Activated naive CD4-positive, alpha-beta T cell treated with anti-CD3 and anti-CD28 coated beads, Interleukin-2, amount 10 ng/mL, durations not matched to agents 7 days and 5 days (primary cell): ENCODE results near the gene UBL4B.
A peak's percentile ranks its signal among the peaks of the same experiment; 100 is the strongest.
"Not testable (repeated sequence)": the region's sequence is repeated elsewhere in the genome, so short reads cannot be mapped to it uniquely, and the experiment has no call there.

ENCODE experiments used
- CTCF ChIA-PET: fragments of 350-600 bp; sonication (Branson Sonifier 250); formaldehyde crosslinking; loops from one replicate; lab custom pipeline; 2021; ENCODE audit warnings: antibody characterized with exemption; lab: Charles Lee
- DNase-seq: peaks from one replicate; pipeline ENCODE4 v3.0.0-alpha.2; 2020
- H3K27ac Mint-ChIP-seq: one replicate; pipeline ENCODE4 v1.8.0; 2021; ENCODE audit warnings: mild to moderate bottlenecking, moderate library complexity, mixed read lengths
- H3K27me3 Mint-ChIP-seq: one replicate; pipeline ENCODE4 v1.8.0; 2021; ENCODE audit warnings: mild to moderate bottlenecking, mixed read lengths
- H3K36me3 Mint-ChIP-seq: one replicate; pipeline ENCODE4 v1.8.0; 2021; ENCODE audit warnings: mixed read lengths
- H3K4me1 Mint-ChIP-seq: one replicate; pipeline ENCODE4 v1.8.0; 2021; ENCODE audit warnings: mixed read lengths
- H3K4me3 Mint-ChIP-seq: one replicate; pipeline ENCODE4 v1.8.0; 2021; ENCODE audit warnings: mild to moderate bottlenecking, moderate library complexity, mixed read lengths
- H3K9me3 Mint-ChIP-seq: one replicate; pipeline ENCODE4 v1.8.0; 2021; ENCODE audit warnings: mixed read lengths

UBL4B gene

DNA sequence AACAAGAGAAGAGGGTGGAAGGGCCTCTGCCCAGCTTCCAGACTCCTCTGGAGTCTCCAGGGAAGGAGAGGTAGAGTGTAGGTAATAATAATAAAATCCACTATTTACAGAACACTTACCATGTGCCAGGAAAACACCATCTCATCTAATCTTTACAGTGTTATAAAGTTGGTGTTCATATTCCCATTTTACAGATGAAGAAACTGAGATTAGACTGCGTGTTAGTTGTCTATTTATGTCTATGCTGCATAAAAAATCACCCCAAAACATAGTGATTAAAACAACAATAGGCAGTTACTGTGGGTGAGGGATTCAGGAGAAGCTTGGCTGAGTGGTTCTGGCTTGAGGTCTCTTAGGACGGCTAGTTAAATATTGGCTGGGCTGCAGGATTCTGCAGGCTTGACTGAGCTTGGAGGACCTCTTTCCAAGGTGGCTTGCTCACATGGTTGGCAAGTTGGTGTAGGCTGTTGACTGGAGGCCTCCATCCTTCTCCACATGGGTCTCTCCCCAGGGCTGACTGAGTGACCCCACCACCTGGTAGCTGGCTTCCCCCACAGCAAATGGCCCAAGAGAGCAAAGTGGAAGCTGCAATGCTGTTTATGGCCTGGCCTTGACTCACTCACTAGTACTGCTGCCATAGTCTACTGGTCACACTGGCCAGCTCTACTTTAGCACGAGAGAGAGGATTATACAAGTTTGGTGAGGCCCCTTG is 35.3 kb upstream of the UBL4B start:
- Mint-ChIP-seq H3K27ac (no peak overlapping the region), H3K27me3 (peaks cover 85% of the 10 kb centered on the region), H3K4me3 (no peak overlapping the region), H3K9me3 (no peaks in the 10 kb centered on the region), H3K36me3 (no peaks in the 10 kb centered on the region), H3K4me1 (no peaks in the 10 kb centered on the region)
- DNase-seq: no peak
- CTCF ChIA-PET: interaction anchor here (1.4 to 3.6 kb wide), 4 partner anchors 11 to 39 kb away, joined by 3 to 18 read pairs (median 10); no protein-coding TSS in a partner anchor

DNA sequence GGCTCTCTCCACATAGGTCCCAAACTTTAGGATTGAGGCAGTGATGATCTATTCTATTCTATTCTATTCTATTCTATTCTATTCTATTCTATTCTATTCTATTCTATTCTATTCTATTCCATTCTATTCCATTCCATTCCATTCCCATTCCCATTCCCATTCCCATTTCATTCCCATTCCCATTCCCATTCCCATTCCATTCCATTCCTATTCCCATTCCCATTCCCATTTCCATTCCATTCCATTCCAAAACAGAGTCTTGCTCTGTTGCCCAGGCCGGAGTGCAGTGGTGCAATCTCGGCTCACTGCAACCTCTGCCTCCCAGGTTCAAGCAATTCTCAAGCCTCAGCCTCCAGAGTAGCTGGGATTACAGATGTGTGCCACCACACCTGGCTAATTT is 32.2 kb upstream of the UBL4B start:
- DNase-seq, CTCF ChIA-PET, H3K4me3 Mint-ChIP-seq, H3K9me3 Mint-ChIP-seq, H3K36me3 Mint-ChIP-seq, H3K27ac Mint-ChIP-seq: not testable (repeated sequence)
- Mint-ChIP-seq H3K4me1 (peaks cover 19% of the 10 kb centered on the region), H3K27me3 (peaks cover 85% of the 10 kb centered on the region)

DNA sequence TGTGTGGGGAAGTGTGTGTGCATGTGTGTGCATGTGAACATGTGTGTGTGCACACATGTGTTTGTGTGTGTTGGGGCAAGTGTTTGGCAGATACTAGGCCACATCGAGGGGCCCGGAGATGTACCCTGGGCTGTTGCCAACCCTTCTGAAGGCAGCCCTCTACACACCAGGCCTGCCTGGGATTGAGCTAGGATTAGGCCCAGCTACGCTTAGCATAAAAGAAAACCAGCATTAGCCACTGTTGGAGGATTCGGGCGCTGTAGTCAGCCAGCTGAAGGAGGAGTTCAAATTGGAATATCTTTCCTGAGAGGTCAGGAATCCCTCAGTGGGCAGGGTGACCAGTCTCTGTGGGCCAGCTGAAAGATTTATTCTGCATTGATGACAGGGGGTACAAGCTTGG is 31.2 kb upstream of the UBL4B start:
- Mint-ChIP-seq H3K9me3 (no peaks in the 10 kb centered on the region), H3K27me3 (peaks cover 86% of the 10 kb centered on the region), H3K36me3 (peaks cover 2% of the 10 kb centered on the region), H3K4me3 (no peak overlapping the region), H3K27ac (no peak overlapping the region), H3K4me1 (peaks cover 19% of the 10 kb centered on the region)
- CTCF ChIA-PET: interaction anchor here (0.8 to 1.7 kb wide), 9 partner anchors 10 to 52 kb away, joined by 3 to 18 read pairs (median 4); partner anchors contain the start of gene ALX3
- DNase-seq: no peak

DNA sequence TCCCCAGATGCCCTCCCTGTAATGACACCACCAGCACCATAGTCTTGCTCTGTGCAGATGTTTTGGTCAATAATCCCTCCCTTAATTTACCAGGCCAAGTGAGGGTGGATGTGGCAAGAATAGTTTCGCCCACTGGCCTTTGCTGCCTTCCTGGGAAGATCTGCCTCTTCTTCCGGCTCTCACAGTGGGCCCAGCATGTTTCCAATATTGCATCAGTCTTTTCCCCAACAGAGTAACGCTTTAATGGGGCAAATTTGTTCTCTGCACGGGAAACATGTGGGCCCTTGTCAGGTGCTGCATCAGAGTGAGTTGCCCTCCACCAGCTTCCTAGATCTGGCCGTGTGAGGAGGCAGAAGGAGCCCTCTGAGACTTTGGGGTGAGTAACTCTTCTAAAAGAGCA is 29.8 kb upstream of the UBL4B start:
- DNase-seq: no peak
- no peak overlapping the region for H3K4me3 Mint-ChIP-seq
- peaks cover 88% of the 10 kb centered on the region for H3K27me3 Mint-ChIP-seq
- CTCF ChIA-PET: interaction anchor here (1.3 to 1.7 kb wide), 3 partner anchors 10 to 22 kb away, joined by 4 to 6 read pairs (median 4); partner anchors contain the start of gene ALX3
- H3K27ac Mint-ChIP-seq: no peak overlapping the region
- H3K36me3 Mint-ChIP-seq: peaks cover 2% of the 10 kb centered on the region
- peaks cover 19% of the 10 kb centered on the region for H3K4me1 Mint-ChIP-seq
- no peaks in the 10 kb centered on the region for H3K9me3 Mint-ChIP-seq

DNA sequence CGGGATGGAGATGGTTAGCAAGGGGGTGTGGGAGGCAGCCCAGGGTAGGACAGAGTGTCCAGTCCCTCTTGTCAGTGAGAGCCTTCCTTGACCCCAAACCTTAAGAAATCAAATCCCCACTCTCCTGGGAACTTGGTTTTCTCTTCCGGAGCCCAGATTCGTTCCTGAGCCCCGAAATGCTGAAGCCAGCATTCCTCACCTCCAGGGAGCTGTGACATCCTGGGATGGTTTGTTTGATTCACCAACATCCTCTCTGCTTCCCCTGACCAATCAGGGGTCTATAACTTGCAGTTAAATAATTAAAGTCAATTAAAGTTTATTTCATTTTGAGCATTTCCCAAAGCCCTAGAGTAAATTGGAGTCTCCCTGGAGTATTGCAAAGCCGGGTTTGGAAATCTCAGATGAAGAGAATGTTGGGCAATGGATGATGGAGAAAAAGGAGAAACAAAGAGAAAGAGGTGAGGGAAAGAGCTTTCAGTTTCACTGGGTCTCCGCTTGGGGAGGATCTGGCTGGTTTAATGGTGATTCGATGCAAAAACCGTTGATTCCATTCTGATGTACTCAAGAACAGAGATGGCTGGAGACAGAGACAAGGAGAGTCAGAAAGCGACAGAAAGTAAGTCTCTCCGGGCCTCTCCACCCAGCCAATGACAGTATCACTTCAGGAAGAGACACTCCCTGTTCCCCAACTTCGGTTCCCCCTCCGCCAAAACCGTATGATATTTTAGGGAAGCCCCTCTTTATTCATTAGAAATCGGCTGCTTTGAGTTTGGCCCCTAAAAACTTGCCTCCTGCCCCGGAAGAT is 29.0 kb upstream of the UBL4B start:
- CTCF ChIA-PET: interaction anchor here (1.7 kb wide), 1 partner anchor 23 kb away, joined by 6 read pairs; no protein-coding TSS in a partner anchor
- peak overlapping the region; percentile 72 for H3K4me3 Mint-ChIP-seq
- no peaks in the 10 kb centered on the region for H3K9me3 Mint-ChIP-seq
- H3K4me1 Mint-ChIP-seq: peaks cover 19% of the 10 kb centered on the region
- peaks cover 2% of the 10 kb centered on the region for H3K36me3 Mint-ChIP-seq
- no peak for DNase-seq
- peaks cover 95% of the 10 kb centered on the region for H3K27me3 Mint-ChIP-seq
- no peak overlapping the region for H3K27ac Mint-ChIP-seq

DNA sequence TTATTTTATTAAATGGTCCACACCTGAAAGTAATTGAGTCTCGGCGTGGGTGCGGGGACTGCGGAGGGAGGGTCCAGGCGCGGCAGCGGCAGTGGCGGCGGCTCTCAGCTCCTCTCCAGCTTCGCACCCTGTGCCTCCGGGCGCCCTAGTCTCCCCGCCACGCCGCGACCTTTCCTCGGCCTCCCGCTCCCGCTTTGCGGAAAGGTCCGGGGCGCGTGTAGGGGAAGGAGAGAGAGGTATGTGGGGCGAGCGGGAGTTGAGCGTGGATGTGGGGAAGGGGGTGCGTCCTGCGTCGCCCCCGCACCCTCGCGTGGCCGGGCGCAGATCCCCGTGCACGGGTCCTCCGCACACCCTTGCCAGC is 28.4 kb upstream of the UBL4B start:
- no peak overlapping the region for H3K27ac Mint-ChIP-seq
- peak overlapping the region; percentile 72 for H3K4me3 Mint-ChIP-seq
- no peak for DNase-seq
- peaks cover 19% of the 10 kb centered on the region for H3K4me1 Mint-ChIP-seq
- CTCF ChIA-PET: interaction anchor here (1.7 kb wide), 1 partner anchor 23 kb away, joined by 6 read pairs; no protein-coding TSS in a partner anchor
- H3K36me3 Mint-ChIP-seq: peaks cover 2% of the 10 kb centered on the region
- H3K9me3 Mint-ChIP-seq: no peaks in the 10 kb centered on the region
- H3K27me3 Mint-ChIP-seq: peaks cover 92% of the 10 kb centered on the region

DNA sequence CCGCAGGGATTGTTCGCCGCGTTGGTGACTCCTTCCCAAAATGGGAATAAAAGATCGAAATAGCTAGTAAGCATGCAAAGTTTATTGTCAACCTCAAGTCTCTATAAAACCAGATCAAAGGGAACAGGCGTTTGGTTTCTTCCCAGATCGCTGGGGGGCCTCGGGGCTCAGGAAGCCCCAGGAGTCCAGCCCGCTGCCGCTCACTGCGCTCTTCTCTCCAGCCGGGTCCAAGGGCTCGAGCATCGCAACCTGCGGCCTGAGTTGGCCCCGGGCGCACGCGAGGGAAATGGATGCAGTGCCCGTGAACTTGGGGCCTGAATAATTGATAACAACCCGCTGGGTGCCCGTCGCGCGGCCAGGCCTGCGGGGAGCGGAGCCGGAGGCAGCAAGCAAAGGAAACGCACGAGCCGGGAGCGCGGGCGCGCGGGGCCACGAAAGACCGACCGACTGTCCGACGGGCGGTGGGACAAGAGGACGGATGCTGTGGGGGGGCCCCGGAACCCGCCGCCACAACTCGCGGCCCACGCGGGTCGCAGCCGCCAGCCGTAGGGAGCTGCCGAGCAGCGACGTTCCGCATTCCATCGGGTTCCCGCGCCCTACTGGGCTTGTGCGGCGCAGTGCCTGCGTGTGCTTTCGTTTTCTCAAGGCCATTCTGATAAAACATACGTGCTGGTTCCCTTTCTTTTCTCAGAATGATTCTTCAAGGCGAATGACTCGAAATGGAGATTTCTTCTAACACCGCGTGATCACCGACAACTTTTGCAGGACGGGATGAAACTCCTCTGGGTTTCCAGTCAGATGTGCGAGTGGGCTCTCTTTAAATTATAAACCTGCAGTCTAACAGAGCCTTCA is 27.8 kb upstream of the UBL4B start:
- Mint-ChIP-seq H3K36me3 (peaks cover 2% of the 10 kb centered on the region), H3K4me1 (peaks cover 19% of the 10 kb centered on the region)
- DNase-seq: peak; percentile 56

DNA sequence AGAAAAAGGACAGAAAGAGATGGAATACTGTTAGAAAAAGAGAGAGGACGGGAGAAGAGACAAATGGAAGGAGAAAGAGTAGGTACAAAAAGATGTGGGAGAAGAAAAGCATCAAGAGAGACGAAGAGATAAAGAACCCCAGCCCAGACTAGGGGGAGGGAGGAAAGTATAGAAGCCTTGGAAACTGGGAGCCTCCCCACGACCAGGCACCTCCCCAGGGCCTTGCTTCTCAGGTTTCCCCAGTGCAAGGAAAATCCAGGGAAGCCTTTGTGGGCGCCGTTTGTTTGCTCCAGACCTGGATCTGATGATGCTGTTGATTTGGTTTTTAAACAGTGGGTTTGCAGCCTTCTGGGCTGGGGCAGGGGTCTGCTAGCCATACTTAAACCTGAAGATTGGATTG is 26.6 kb upstream of the UBL4B start:
- Mint-ChIP-seq H3K4me3 (no peak overlapping the region), H3K27me3 (peaks cover 87% of the 10 kb centered on the region), H3K36me3 (peaks cover 2% of the 10 kb centered on the region), H3K9me3 (no peaks in the 10 kb centered on the region), H3K27ac (no peak overlapping the region), H3K4me1 (peaks cover 19% of the 10 kb centered on the region)
- CTCF ChIA-PET: interaction anchor here (8.3 kb wide), 1 partner anchor 18 kb away, joined by 133 read pairs; no protein-coding TSS in a partner anchor
- no peak for DNase-seq

More for the DNA sequence above, 27.8 kb upstream of the UBL4B start:
- no peak overlapping the region for H3K27ac Mint-ChIP-seq
- no peaks in the 10 kb centered on the region for H3K9me3 Mint-ChIP-seq
- peaks cover 90% of the 10 kb centered on the region for H3K27me3 Mint-ChIP-seq
- peak overlapping the region; percentile 72 for H3K4me3 Mint-ChIP-seq
- CTCF ChIA-PET: interaction anchor here (1.7 kb wide), 1 partner anchor 24 kb away, joined by 6 read pairs; no protein-coding TSS in a partner anchor

DNA sequence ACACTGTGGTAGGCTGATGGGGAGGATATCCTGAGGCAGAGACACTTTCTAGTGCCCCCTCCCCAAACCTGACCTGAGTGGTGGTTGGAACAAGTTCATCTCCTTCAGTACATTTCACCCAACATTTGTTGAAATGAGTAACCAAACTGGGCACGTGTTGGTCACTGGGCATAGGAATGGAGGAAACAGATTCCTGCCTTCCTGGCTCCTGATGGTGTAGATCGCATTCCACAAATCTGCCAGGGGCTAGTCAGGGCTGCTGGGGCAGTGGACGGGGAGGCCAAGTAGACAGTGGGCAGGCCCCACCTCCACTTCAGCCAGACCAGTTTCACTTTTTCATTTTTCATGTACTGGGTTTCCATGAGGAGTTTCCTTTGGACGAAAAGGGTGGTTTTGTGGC is 25.3 kb upstream of the UBL4B start:
- peaks cover 19% of the 10 kb centered on the region for H3K4me1 Mint-ChIP-seq
- H3K36me3 Mint-ChIP-seq: peaks cover 2% of the 10 kb centered on the region
- no peak overlapping the region for H3K4me3 Mint-ChIP-seq
- no peak overlapping the region for H3K27ac Mint-ChIP-seq
- H3K9me3 Mint-ChIP-seq: no peaks in the 10 kb centered on the region
- H3K27me3 Mint-ChIP-seq: peaks cover 81% of the 10 kb centered on the region
- CTCF ChIA-PET: interaction anchor here (0.9 to 8.3 kb wide), 3 partner anchors 16 to 26 kb away, joined by 3 to 133 read pairs (median 5); partner anchors contain the start of gene ALX3
- no peak for DNase-seq

DNA sequence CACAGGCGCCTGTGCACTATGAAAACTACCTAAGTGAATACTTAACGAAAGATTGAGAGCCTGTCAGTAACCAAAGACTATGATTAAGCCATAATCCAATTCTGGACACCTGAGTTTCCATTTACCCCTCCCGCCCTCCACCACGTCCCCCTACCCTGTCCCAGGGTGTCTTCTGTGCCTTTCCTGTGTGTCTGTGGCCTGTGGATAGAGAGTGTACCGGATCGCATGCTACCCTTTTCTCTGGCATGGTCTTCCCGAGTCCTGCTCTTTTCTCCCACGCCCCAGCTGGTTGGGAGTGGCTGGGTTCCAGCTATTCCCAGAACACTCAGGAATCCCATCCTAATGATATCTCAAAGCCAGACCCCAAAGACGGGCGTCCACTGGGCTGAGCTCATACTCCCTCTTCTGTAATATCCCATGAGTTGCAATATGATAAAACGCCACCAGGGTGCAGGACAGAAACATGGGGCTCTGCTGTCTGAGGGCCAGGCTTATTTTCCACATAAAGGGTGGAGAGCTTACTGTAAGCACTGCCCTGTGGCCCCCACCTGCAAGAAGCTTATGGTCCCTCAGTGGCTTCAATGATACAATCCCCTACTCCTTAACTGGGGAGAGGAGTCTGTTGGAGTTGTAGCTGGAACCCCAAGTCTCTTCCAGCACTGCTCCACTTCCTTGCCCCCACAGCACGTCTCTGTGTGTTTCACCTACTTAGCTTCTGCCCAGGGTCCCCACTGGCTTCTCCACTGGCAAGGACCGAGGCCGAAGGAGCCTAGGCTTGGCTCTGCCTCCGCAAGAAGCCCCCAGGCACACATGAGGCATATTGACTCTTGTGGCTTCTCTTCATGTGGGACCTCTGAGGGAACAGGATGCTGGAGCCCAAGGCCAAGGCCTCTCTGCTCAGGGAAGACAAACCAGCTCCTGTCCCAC is 24.2 kb upstream of the UBL4B start:
- Mint-ChIP-seq H3K4me1 (peaks cover 16% of the 10 kb centered on the region), H3K9me3 (no peaks in the 10 kb centered on the region), H3K27me3 (peaks cover 78% of the 10 kb centered on the region), H3K36me3 (peaks cover 2% of the 10 kb centered on the region), H3K27ac (no peak overlapping the region), H3K4me3 (no peak overlapping the region)
- peak; percentile 66 for DNase-seq
- CTCF ChIA-PET: interaction anchor here (0.6 to 8.3 kb wide), 23 partner anchors 9 to 705 kb away, joined by 3 to 133 read pairs (median 5); partner anchors contain the start of gene ALX3

DNA sequence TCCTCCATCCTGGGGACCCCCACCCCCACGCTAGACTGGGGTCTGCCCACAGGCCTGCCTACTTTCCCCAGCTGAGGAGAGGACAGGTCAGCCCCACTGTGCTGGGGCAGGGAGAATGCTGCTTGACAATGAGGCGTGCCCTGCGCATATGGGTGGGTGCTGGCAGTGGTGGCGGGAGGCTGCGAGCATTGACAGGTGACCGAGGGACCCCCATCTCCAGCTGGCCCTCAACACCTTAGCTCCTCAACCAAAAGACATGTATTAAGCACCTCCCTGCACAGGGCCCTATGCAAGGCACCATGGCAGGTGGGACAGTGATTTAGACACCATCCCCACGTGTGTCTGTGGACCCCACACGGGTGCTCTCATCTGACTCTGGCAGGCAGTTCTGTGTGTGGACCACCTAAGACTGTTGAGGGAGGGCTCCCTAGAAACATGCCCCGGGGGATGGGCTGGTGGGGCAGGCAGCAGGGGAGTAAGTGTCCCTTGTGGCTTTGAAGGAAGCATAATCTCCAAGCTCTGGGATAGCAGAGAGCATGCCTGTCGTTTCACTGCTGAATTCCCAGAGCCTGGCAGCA is 23.4 kb upstream of the UBL4B start:
- Mint-ChIP-seq H3K4me3 (no peak overlapping the region), H3K27me3 (peaks cover 77% of the 10 kb centered on the region), H3K9me3 (no peaks in the 10 kb centered on the region), H3K27ac (no peak overlapping the region), H3K4me1 (peaks cover 9% of the 10 kb centered on the region), H3K36me3 (no peaks in the 10 kb centered on the region)
- no peak for DNase-seq
- CTCF ChIA-PET: interaction anchor here (0.6 to 8.3 kb wide), 16 partner anchors 8 to 705 kb away, joined by 3 to 133 read pairs (median 6); no protein-coding TSS in a partner anchor

DNA sequence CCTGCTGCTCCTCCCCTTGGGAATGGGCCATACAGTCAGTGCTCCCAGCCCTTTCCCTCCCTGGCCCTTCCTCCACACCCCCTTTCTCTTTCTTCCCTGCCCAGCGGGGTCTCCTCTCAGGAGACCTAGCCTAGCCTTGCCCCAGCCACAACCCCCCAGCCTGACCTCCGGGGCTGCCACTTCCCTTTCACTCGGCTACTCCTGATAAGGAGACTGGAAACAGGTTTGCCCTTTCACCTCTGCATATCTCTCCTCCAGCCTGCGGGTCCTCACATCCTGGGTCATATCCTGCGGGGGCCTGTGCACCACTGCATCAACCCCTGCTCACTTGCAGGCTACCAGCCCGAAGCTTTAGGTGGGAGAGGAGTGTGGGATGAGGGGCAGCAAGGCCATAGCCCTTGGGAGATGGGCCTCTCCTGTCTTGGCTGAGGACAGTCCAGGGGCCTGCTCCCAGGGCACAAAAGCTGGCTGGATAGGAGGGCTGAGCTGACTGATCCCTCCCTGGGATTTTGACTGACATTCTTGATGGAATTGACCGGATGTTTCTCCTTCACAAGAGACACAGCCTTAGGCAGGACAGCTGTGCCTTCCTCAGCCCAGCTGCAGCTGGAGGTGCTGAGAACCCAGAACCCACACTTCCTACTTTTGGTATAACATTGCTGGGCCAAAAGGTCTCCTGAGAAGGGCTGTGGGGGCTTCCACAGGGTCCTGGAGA is 22.5 kb upstream of the UBL4B start:
- CTCF ChIA-PET: interaction anchor here (8.3 kb wide), 1 partner anchor 14 kb away, joined by 133 read pairs; no protein-coding TSS in a partner anchor

More for the DNA sequence above, 22.5 kb upstream of the UBL4B start:
- no peak for DNase-seq
- Mint-ChIP-seq H3K9me3 (no peaks in the 10 kb centered on the region), H3K36me3 (no peaks in the 10 kb centered on the region), H3K4me1 (peaks cover 3% of the 10 kb centered on the region), H3K27ac (no peak overlapping the region), H3K27me3 (peaks cover 77% of the 10 kb centered on the region), H3K4me3 (no peak overlapping the region)
